Activated CD4-positive, alpha-beta T cell treated with anti-CD3 and anti-CD28 coated beads, Interleukin-2, amount 50 U/mL, for 48 hours (primary cell): ENCODE measurements around the gene ZSWIM5.
"Not testable (repeated sequence)": the region's sequence is repeated elsewhere in the genome, so short reads cannot be mapped to it uniquely, and the experiment has no call there.

ENCODE experiments used
- DNase-seq, 2 experiments: peaks; one replicate each; pipeline ENCODE4 v3.0.0-alpha.2; 2020

Gene ZSWIM5

GRCh38 chr1:45200906-45201500, 5.4 kb downstream of the ZSWIM5 start:
- DNase-seq: no peak

- DNase-seq: no peak
These were observed 6.0 kb downstream of the ZSWIM5 start for GRCh38 chr1:45200435-45200834.

- DNase-seq: no peak
These were observed 8.2 kb downstream of the ZSWIM5 start for GRCh38 chr1:45198185-45198584.

- DNase-seq: no peak
These were observed 9.5 kb downstream of the ZSWIM5 start for GRCh38 chr1:45196863-45197262.

GRCh38 chr1:45191418-45191783, 15.0 kb downstream of the ZSWIM5 start:
- no peak for DNase-seq

- DNase-seq: no peak
These were observed 18.7 kb downstream of the ZSWIM5 start for GRCh38 chr1:45187725-45188124.

- DNase-seq: not testable (repeated sequence)
These were observed 26.4 kb downstream of the ZSWIM5 start for GRCh38 chr1:45179918-45180519.

GRCh38 chr1:45177452-45177851, 29.0 kb downstream of the ZSWIM5 start:
- no peak for DNase-seq

GRCh38 chr1:45172764-45173163, 33.6 kb downstream of the ZSWIM5 start:
- no peak for DNase-seq

GRCh38 chr1:45172005-45172404, 34.4 kb downstream of the ZSWIM5 start:
- no peak for DNase-seq

GRCh38 chr1:45171575-45171974, 34.8 kb downstream of the ZSWIM5 start:
- DNase-seq: no peak

GRCh38 chr1:45170151-45170742, 36.2 kb downstream of the ZSWIM5 start:
- no peak for DNase-seq

- not testable (repeated sequence) for DNase-seq
These were observed 38.5 kb downstream of the ZSWIM5 start for GRCh38 chr1:45167947-45168346.

- DNase-seq: not testable (repeated sequence)
These were observed 42.1 kb downstream of the ZSWIM5 start for GRCh38 chr1:45164307-45164706.

GRCh38 chr1:45163111-45163510, 43.3 kb downstream of the ZSWIM5 start:
- not testable (repeated sequence) for DNase-seq

- DNase-seq: peak; percentile 7 to 27
These were observed 44.1 kb downstream of the ZSWIM5 start for GRCh38 chr1:45162041-45163035.

- no peak for DNase-seq
These were observed 50.4 kb downstream of the ZSWIM5 start for GRCh38 chr1:45155957-45156356.

- DNase-seq: no peak
These were observed 51.0 kb downstream of the ZSWIM5 start for GRCh38 chr1:45155423-45155822.

- DNase-seq: no peak
These were observed 54.3 kb downstream of the ZSWIM5 start for GRCh38 chr1:45152126-45152525.

- DNase-seq: no peak
These were observed 58.1 kb downstream of the ZSWIM5 start for GRCh38 chr1:45148209-45148825.

GRCh38 chr1:45146833-45147232, 59.6 kb downstream of the ZSWIM5 start:
- no peak for DNase-seq

- DNase-seq: no peak
These were observed 65.0 kb downstream of the ZSWIM5 start for GRCh38 chr1:45141247-45142003.
